ENCODE data around the gene ZNF785. TPM values are rescaled to one million over a fixed set of nuclear protein-coding genes. Genes with fewer than 3 reads are reported as not detected.

The ZNF785 gene
- total RNA-seq, 1 experiment from 2014 or later: 18.8 TPM

DNA sequence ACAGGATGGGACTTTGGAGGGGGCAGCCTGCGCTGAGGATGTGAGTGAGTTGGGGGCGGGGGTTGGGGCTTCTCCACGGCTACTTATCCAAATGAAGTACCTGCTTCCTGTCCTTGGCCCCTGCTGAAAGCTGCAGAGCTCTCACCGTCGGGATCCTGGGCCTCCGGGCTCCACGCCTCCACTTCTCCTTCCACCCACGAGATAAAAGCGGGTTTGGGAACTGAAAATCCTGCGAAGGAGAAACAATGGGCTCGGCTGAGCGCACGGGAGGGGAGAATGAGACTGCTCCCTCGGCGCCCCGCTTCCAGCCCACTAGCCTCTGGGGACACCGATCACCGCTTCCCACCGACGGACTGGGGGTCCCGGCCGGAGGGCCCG lies 486 bp downstream of the ZNF785 start:
- Histone ChIP-seq H2BK15ac (ENCODE audit: low read depth, low read length) (no peak overlapping the region), H3K23ac (ENCODE audit: insufficient read length, low read depth, low read length) (no peak overlapping the region), H3K14ac (ENCODE audit: insufficient read depth, low read length) (peak overlapping the region; percentile 90), H4K8ac (replicated peaks; ENCODE audit: insufficient read length, low read depth, low read length) (no peak overlapping the region), H2BK12ac (ENCODE audit: insufficient read length, low read depth, low read length) (no peak overlapping the region), H4K91ac (ENCODE audit: insufficient read length, low read depth, low read length) (no peak overlapping the region), H2BK5ac (ENCODE audit: insufficient read length, low read length) (no peak overlapping the region), H2BK20ac (ENCODE audit: low read depth, low read length, poor library complexity, severe bottlenecking) (no peak overlapping the region), H2AFZ (ENCODE audit: low read length) (no peak overlapping the region), H3K56ac (ENCODE audit: insufficient read length, low read depth, low read length) (no peak overlapping the region), H3K27me3 (ENCODE audit: insufficient read depth, low read length) (no peaks in the 10 kb centered on the region), H3K27ac (ENCODE audit: insufficient read length, low read depth, low read length) (no peak overlapping the region), H3T11ph (ENCODE audit: low read length) (no peak overlapping the region), H3K9me3 (ENCODE audit: control insufficient read depth, low read depth, low read length) (no peaks in the 10 kb centered on the region), H3K4me2 (ENCODE audit: insufficient read depth, insufficient read length, low read length) (peak overlapping the region; percentile 78), H3K18ac (ENCODE audit: insufficient read length, low read depth, low read length) (peak overlapping the region; percentile 65), H2BK120ac (ENCODE audit: low read depth, low read length, poor library complexity, severe bottlenecking) (peak overlapping the region; percentile 56), H3K9ac (ENCODE audit: extremely low read depth, insufficient read length, low read length) (peak overlapping the region; percentile 74), H3K4me1 (ENCODE audit: insufficient read depth, low read length) (no peaks in the 10 kb centered on the region; the same call in 1 of the 2 replicates), H3K4ac (ENCODE audit: low read depth, low read length) (peak overlapping the region; percentile 51; the same call in 1 of the 2 replicates), H2AK5ac (ENCODE audit: insufficient read length, low read length) (no peak overlapping the region), H3K79me1 (ENCODE audit: insufficient read depth, low read depth, low read length, poor library complexity, severe bottlenecking) (no peaks in the 10 kb centered on the region), H3K23me2 (ENCODE audit: insufficient read length, low read depth, low read length, poor library complexity, severe bottlenecking) (peaks cover 7% of the 10 kb centered on the region), H4K20me1 (ENCODE audit: control insufficient read depth, insufficient read depth, insufficient read length) (no peaks in the 10 kb centered on the region), H3K79me2 (ENCODE audit: insufficient read depth, low read length) (no peaks in the 10 kb centered on the region), H4K5ac (ENCODE audit: insufficient read length, low read depth, low read length) (no peak overlapping the region)
- Mint-ChIP-seq H3K4me3 (peak overlapping the region; percentile 72 to 83), H3K36me3 (ENCODE audit: insufficient read depth in 1 of 3, low read depth in 3 of 3) (peaks cover 16 to 53% (median 40%) of the 10 kb centered on the region in 3 experiments; a peak in 6 of 7 replicates), H3K27ac (peak overlapping the region in 1 of 3 experiments; percentile 6; a peak in 2 of 7 replicates), H3K9me3 (no peaks in the 10 kb centered on the region), H3K27me3 (ENCODE audit: low read depth) (no peaks in the 10 kb centered on the region), H3K4me1 (peaks cover 7 to 10% of the 10 kb centered on the region in 2 experiments)
- peak; percentile 57 for DNase-seq
- TF ChIP-seq, protein P1, sequence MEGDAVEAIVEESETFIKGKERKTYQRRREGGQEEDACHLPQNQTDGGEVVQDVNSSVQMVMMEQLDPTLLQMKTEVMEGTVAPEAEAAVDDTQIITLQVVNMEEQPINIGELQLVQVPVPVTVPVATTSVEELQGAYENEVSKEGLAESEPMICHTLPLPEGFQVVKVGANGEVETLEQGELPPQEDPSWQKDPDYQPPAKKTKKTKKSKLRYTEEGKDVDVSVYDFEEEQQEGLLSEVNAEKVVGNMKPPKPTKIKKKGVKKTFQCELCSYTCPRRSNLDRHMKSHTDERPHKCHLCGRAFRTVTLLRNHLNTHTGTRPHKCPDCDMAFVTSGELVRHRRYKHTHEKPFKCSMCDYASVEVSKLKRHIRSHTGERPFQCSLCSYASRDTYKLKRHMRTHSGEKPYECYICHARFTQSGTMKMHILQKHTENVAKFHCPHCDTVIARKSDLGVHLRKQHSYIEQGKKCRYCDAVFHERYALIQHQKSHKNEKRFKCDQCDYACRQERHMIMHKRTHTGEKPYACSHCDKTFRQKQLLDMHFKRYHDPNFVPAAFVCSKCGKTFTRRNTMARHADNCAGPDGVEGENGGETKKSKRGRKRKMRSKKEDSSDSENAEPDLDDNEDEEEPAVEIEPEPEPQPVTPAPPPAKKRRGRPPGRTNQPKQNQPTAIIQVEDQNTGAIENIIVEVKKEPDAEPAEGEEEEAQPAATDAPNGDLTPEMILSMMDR (conservative IDR thresholded peaks at IDR 0.05): no peak
- no CpG with 5 or more reads among the region's 23 CpGs for WGBS (ENCODE audit: extremely low coverage, insufficient read length, low lambda C conversion rate)
